ENCODE results near the gene GFM2.

GRCh38 chr5:74765929-74766328, 988 bp downstream of the GFM2 start:
- TF ChIP-seq CTCF (conservative IDR thresholded peaks at IDR 0.05; ENCODE audit: low read depth in 2 of 2) (no peak), EZH2phosphoT487 (IDR thresholded peaks at IDR 0.05; ENCODE audit: unreplicated experiment) (no peak), JUNB (IDR thresholded peaks at IDR 0.05; ENCODE audit: unreplicated experiment) (no peak), CREB1 (CRISPR knock-in tag; IDR thresholded peaks at IDR 0.05; ENCODE audit: low read depth) (no peak)
